Mesendoderm (in vitro differentiated cells): ENCODE results near the gene ISY1.

Experiments used
- DNase-seq: peaks from one replicate; pipeline ENCODE4 v3.0.0; 2013
- H2AK5ac ChIP-seq: 2 replicates; pipeline ENCODE4 v1.6.1; 2013; ENCODE audit warnings: low read length, inconsistent platforms
- H2BK120ac ChIP-seq: 2 replicates; pipeline ENCODE4 v1.6.1; 2013; ENCODE audit warnings: low read depth, mild to moderate bottlenecking, low read length, moderate library complexity, mixed read lengths
- H2BK15ac ChIP-seq: replicated peaks from 2 replicates; pipeline ENCODE4 v1.6.1; 2013; ENCODE audit warnings: low read depth, mild to moderate bottlenecking, moderate library complexity
- H2BK5ac ChIP-seq: 2 replicates; pipeline ENCODE4 v1.6.1; 2013; ENCODE audit warnings: low read length, inconsistent platforms
- H3K18ac ChIP-seq: 2 replicates; pipeline ENCODE4 v1.6.1; 2013; ENCODE audit warnings: mild to moderate bottlenecking, low read length, mixed read lengths
- H3K23ac ChIP-seq: one replicate; pipeline ENCODE4 v1.6.1; 2013; ENCODE audit warnings: low read length
- H3K27ac ChIP-seq: 2 replicates; pipeline ENCODE4 v1.5.1; 2013; ENCODE audit warnings: low read depth, mild to moderate bottlenecking, inconsistent platforms, low read length, moderate library complexity
- H3K27me3 ChIP-seq: 2 replicates; pipeline ENCODE4 v1.6.1; 2013; ENCODE audit warnings: low read length, control low read depth, mild to moderate bottlenecking, inconsistent platforms; ENCODE audit not compliant: insufficient read depth, poor library complexity
- H3K36me3 ChIP-seq: 2 replicates; pipeline ENCODE4 v1.6.1; 2013; ENCODE audit warnings: low read length, inconsistent platforms; ENCODE audit not compliant: control insufficient read depth, insufficient read depth
- H3K4ac ChIP-seq: one replicate; pipeline ENCODE4 v1.6.1; 2013; ENCODE audit warnings: low read depth, mild to moderate bottlenecking, low read length, moderate library complexity
- H3K4me1 ChIP-seq: 2 replicates; pipeline ENCODE4 v1.6.1; 2013; ENCODE audit warnings: low read depth, low read length, inconsistent platforms; ENCODE audit not compliant: control insufficient read depth
- H3K4me2 ChIP-seq: 2 replicates; pipeline ENCODE4 v1.6.1; 2013; ENCODE audit warnings: low read length
- H3K4me3 ChIP-seq: 2 replicates; pipeline ENCODE4 v1.5.1; 2013; ENCODE audit warnings: mild to moderate bottlenecking, low read length
- H3K56ac ChIP-seq: one replicate; pipeline ENCODE4 v1.6.1; 2013; ENCODE audit warnings: low read length
- H3K79me1 ChIP-seq: 2 replicates; pipeline ENCODE4 v1.6.1; 2013; ENCODE audit warnings: low read length, inconsistent platforms
- H3K79me2 ChIP-seq: 2 replicates; pipeline ENCODE4 v1.6.1; 2013; ENCODE audit warnings: mild to moderate bottlenecking, low read length; ENCODE audit not compliant: control insufficient read depth, insufficient read depth
- H3K9ac ChIP-seq: 2 replicates; pipeline ENCODE4 v1.6.1; 2013; ENCODE audit warnings: low read length, inconsistent platforms
- H4K5ac ChIP-seq: one replicate; pipeline ENCODE4 v1.6.1; 2013; ENCODE audit warnings: low read length
- H4K8ac ChIP-seq: one replicate; pipeline ENCODE4 v1.6.1; 2013; ENCODE audit warnings: low read depth, mild to moderate bottlenecking, control low read depth, low read length, moderate library complexity
- WGBS: extraction: QIAGEN DNeasy Blood & Tissue Kit; methylation state at CpG from one replicate; pipeline ENCODE4 v1.1.7; 2013; ENCODE audit warnings: low lambda C conversion rate, missing lambda C conversion rate; ENCODE audit not compliant: insufficient coverage; ENCODE audit errors: extremely low coverage; 5-methylcytosine and 5-hydroxymethylcytosine counted together

Gene ISY1

GRCh38 chr3:129126726-129127280, 34.1 kb downstream of the ISY1 start:
- H3K4me2 ChIP-seq: no peak overlapping the region
- DNase-seq: no peak
- H3K23ac ChIP-seq: no peak overlapping the region

GRCh38 chr3:129123314-129124060, 37.4 kb downstream of the ISY1 start:
- Histone ChIP-seq H3K4me2 (no peak overlapping the region), H3K79me1 (peaks cover 7% of the 10 kb centered on the region), H3K36me3 (no peaks in the 10 kb centered on the region), H2BK120ac (no peak overlapping the region), H2BK15ac (no peak overlapping the region), H3K27me3 (no peaks in the 10 kb centered on the region), H4K8ac (no peak overlapping the region), H3K79me2 (peaks cover 16% of the 10 kb centered on the region), H3K9ac (no peak overlapping the region), H3K18ac (no peak overlapping the region), H2BK5ac (no peak overlapping the region), H3K4me3 (no peak overlapping the region), H3K4me1 (peaks cover 7% of the 10 kb centered on the region), H4K5ac (no peak overlapping the region), H3K23ac (no peak overlapping the region), H2AK5ac (no peak overlapping the region), H3K4ac (no peak overlapping the region), H3K56ac (no peak overlapping the region), H3K27ac (no peak overlapping the region)
- no CpG with 5 or more reads among the region's 5 CpGs for WGBS
- DNase-seq: no peak

More at GRCh38 chr3:129126726-129127280, 34.1 kb downstream of the ISY1 start:
- H3K4me3 ChIP-seq: no peak overlapping the region
- H3K4me1 ChIP-seq: no peaks in the 10 kb centered on the region
- H2BK15ac ChIP-seq: no peak overlapping the region
- H3K79me2 ChIP-seq: no peaks in the 10 kb centered on the region
- H3K36me3 ChIP-seq: no peaks in the 10 kb centered on the region
- WGBS: no CpG with 5 or more reads among the region's 9 CpGs
- H3K18ac ChIP-seq: no peak overlapping the region
- H3K9ac ChIP-seq: no peak overlapping the region
- H2BK120ac ChIP-seq: no peak overlapping the region
- no peak overlapping the region for H3K56ac ChIP-seq
- no peaks in the 10 kb centered on the region for H3K27me3 ChIP-seq
- no peak overlapping the region for H4K5ac ChIP-seq
- H2BK5ac ChIP-seq: no peak overlapping the region
- H3K27ac ChIP-seq: no peak overlapping the region
- H2AK5ac ChIP-seq: no peak overlapping the region
- H4K8ac ChIP-seq: no peak overlapping the region
- no peak overlapping the region for H3K4ac ChIP-seq
- no peaks in the 10 kb centered on the region for H3K79me1 ChIP-seq

GRCh38 chr3:129122412-129123011, 38.4 kb downstream of the ISY1 start:
- H3K4me3 ChIP-seq: peak overlapping the region; percentile 60
- WGBS: no CpG with 5 or more reads among the region's 18 CpGs
- DNase-seq: peak; percentile 47

GRCh38 chr3:129121792-129122411, 39.0 kb downstream of the ISY1 start, which contains the start of gene RAB43:
Gene RAB43 (minus strand): TSS chr3:129121804. CDS start chr3:129121489, 315 bp downstream.
- Histone ChIP-seq H3K27me3 (no peaks in the 10 kb centered on the region), H3K18ac (peak within 1 kb of the TSS; percentile 85), H2BK120ac (no peak within 1 kb of the TSS), H3K27ac (peak within 1 kb of the TSS; percentile 93), H2AK5ac (no peak within 1 kb of the TSS), H4K8ac (peak within 1 kb of the TSS; percentile 41), H3K23ac (no peak within 1 kb of the TSS), H3K4ac (peak within 1 kb of the TSS; percentile 63), H2BK15ac (no peak within 1 kb of the TSS), H3K4me1 (peaks cover 7% of the 10 kb centered on the region), H2BK5ac (peak within 1 kb of the TSS; percentile 63), H3K79me1 (peaks cover 11% of the 10 kb centered on the region), H3K9ac (peak within 1 kb of the TSS; percentile 92), H3K56ac (peak within 1 kb of the TSS; percentile 94), H4K5ac (no peak within 1 kb of the TSS), H3K4me3 (peak within 1 kb of the TSS; percentile 86), H3K4me2 (peak within 1 kb of the TSS; percentile 84), H3K36me3 (no peaks in the 10 kb centered on the region), H3K79me2 (peaks cover 29% of the 10 kb centered on the region)
- WGBS: no CpG with 5 or more reads among the region's 60 CpGs
- peak; percentile 98 for DNase-seq

More at GRCh38 chr3:129122412-129123011, 38.4 kb downstream of the ISY1 start:
- Histone ChIP-seq H3K4me1 (peaks cover 7% of the 10 kb centered on the region), H2BK15ac (no peak overlapping the region), H3K4me2 (peak overlapping the region; percentile 54), H3K9ac (peak overlapping the region; percentile 71), H3K79me2 (peaks cover 25% of the 10 kb centered on the region), H3K36me3 (no peaks in the 10 kb centered on the region), H2BK120ac (no peak overlapping the region), H4K8ac (peak overlapping the region; percentile 41), H2BK5ac (no peak overlapping the region), H3K18ac (no peak overlapping the region), H3K56ac (peak overlapping the region; percentile 81), H3K79me1 (peaks cover 11% of the 10 kb centered on the region), H3K27me3 (no peaks in the 10 kb centered on the region), H3K27ac (no peak overlapping the region), H2AK5ac (no peak overlapping the region), H4K5ac (no peak overlapping the region), H3K23ac (no peak overlapping the region), H3K4ac (no peak overlapping the region)

GRCh38 chr3:129121016-129121791, 39.7 kb downstream of the ISY1 start:
- Histone ChIP-seq H3K36me3 (no peaks in the 10 kb centered on the region), H3K27me3 (no peaks in the 10 kb centered on the region), H2BK120ac (no peak overlapping the region), H3K79me1 (peaks cover 11% of the 10 kb centered on the region), H2AK5ac (no peak overlapping the region), H4K5ac (no peak overlapping the region), H3K56ac (peak overlapping the region; percentile 94), H4K8ac (no peak overlapping the region), H3K27ac (peak overlapping the region; percentile 93), H2BK15ac (no peak overlapping the region), H2BK5ac (no peak overlapping the region), H3K79me2 (peaks cover 29% of the 10 kb centered on the region), H3K9ac (peak overlapping the region; percentile 92), H3K4me2 (peak overlapping the region; percentile 84), H3K4ac (peak overlapping the region; percentile 63), H3K18ac (peak overlapping the region; percentile 85), H3K4me3 (peak overlapping the region; percentile 86), H3K23ac (no peak overlapping the region), H3K4me1 (peaks cover 10% of the 10 kb centered on the region)
- peak; percentile 59 for DNase-seq
- no CpG with 5 or more reads among the region's 80 CpGs for WGBS
